Brain (organoid and tissue), 1 donor: ENCODE measurements around the gene RTP5. TPM values are rescaled to one million over a fixed set of nuclear protein-coding genes. Genes with fewer than 3 reads are reported as not detected.

Source experiments
- polyA plus RNA-seq: library from polyadenylated mRNA; stranded (reverse); fragments of 350-450 nt; fragmentation: Illumina TruSeq; extraction: RNeasy Lipid Tissue Mini Kit (QIAGEN cat#74804); gene quantifications from one replicate; pipeline ENCODE4 v1.2.3, GENCODE V29; 2015; ENCODE audit warnings: low read depth, low replicate concordance; ENCODE audit not compliant: insufficient read depth

The RTP5 gene
- polyA plus RNA-seq, 1 donor from 2014 or later: 5.2 TPM

Other genes starting within 250 kb of the RTP5 start
- gene THAP4, start 232.6 kb upstream of the RTP5 start, polyA plus RNA-seq: 109 TPM
- 42.6 TPM for gene ATG4B, start 232.0 kb upstream of the RTP5 start, polyA plus RNA-seq
- 61.0 TPM for gene DTYMK, start 182.9 kb upstream of the RTP5 start, polyA plus RNA-seq
- 26.1 TPM for gene ING5, start 167.7 kb upstream of the RTP5 start, polyA plus RNA-seq
- gene D2HGDH, start 135.1 kb upstream of the RTP5 start, polyA plus RNA-seq: 5.2 TPM
- gene GAL3ST2, start 92.9 kb upstream of the RTP5 start, polyA plus RNA-seq: not detected
- gene NEU4, start 60.5 kb upstream of the RTP5 start, polyA plus RNA-seq: 4.4 TPM
- 0.20 TPM for gene PDCD1, start 10.8 kb upstream of the RTP5 start, polyA plus RNA-seq